DOHH2 (cell line): ENCODE results near the gene SELPLG.

Experiments used
- H3F3A ChIP-seq: fragments of 200-600 bp; sonication (generic), shearing (Covaris generic); 2 replicates; pipeline ENCODE4 v1.6.0; 2016; ENCODE audit warnings: antibody characterized with exemption, mild to moderate bottlenecking; ENCODE audit not compliant: control insufficient read depth, insufficient read depth
- H3K27ac ChIP-seq: fragments of 200-600 bp; sonication (generic); 2 replicates; pipeline ENCODE4 v1.5.1; 2014; ENCODE audit warnings: low read depth, mild to moderate bottlenecking, low read length, moderate library complexity
- H3K27me3 ChIP-seq: fragments of 200-600 bp; sonication (generic); 2 replicates; pipeline ENCODE4 v1.6.1; 2014; ENCODE audit warnings: mild to moderate bottlenecking, low read length, mixed read lengths; ENCODE audit not compliant: control insufficient read depth
- H3K36me3 ChIP-seq: fragments of 200-600 bp; sonication (generic); 2 replicates; pipeline ENCODE4 v1.6.1; 2014; ENCODE audit warnings: mild to moderate bottlenecking, low read length, moderate library complexity, mixed read lengths; ENCODE audit not compliant: control insufficient read depth
- H3K4me1 ChIP-seq: fragments of 200-600 bp; sonication (generic); 2 replicates; pipeline ENCODE4 v1.6.1; 2014; ENCODE audit warnings: mild to moderate bottlenecking, low read length, mixed read lengths; ENCODE audit not compliant: control insufficient read depth
- H3K4me2 ChIP-seq: fragments of 200-600 bp; sonication (generic); 2 replicates; pipeline ENCODE4 v1.6.0; 2014; ENCODE audit warnings: mild to moderate bottlenecking, low read length, moderate library complexity
- H3K4me3 ChIP-seq: fragments of 200-600 bp; sonication (generic); 2 replicates; pipeline ENCODE4 v1.5.1; 2014; ENCODE audit warnings: mild to moderate bottlenecking, low read length, mixed read lengths
- H3K79me2 ChIP-seq: fragments of 200-600 bp; sonication (generic); 2 replicates; pipeline ENCODE4 v1.6.1; 2014; ENCODE audit warnings: mild to moderate bottlenecking, low read length, mixed read lengths; ENCODE audit not compliant: control insufficient read depth
- H3K9me2 ChIP-seq: fragments of 200-600 bp; sonication (generic); replicated peaks from 2 replicates; pipeline ENCODE4 v1.6.1; 2014; ENCODE audit warnings: mild to moderate bottlenecking, low read length, mixed read lengths; ENCODE audit not compliant: control insufficient read depth
- H3K9me3 ChIP-seq: fragments of 200-600 bp; sonication (generic); 2 replicates; pipeline ENCODE4 v1.6.1; 2014; ENCODE audit warnings: antibody characterized with exemption, low read length, mixed read lengths; ENCODE audit not compliant: control insufficient read depth, insufficient read depth
- H4K20me1 ChIP-seq: fragments of 200-600 bp; sonication (generic); 2 replicates; pipeline ENCODE4 v1.6.0; 2014; ENCODE audit warnings: low read depth, mild to moderate bottlenecking, antibody characterized with exemption, low read length, moderate library complexity; ENCODE audit not compliant: control insufficient read depth, insufficient read depth
- EZH2phosphoT487 ChIP-seq: fragments of 200-600 bp; sonication (generic); IDR thresholded peaks from 2 replicates; pipeline ENCODE4 v1.6.1; 2017; ENCODE audit warnings: borderline replicate concordance, mild to moderate bottlenecking, antibody characterized with exemption, low read length, moderate library complexity, mixed read lengths
- TF ChIP-seq, protein P1 (sequence below): fragments of 200-600 bp; sonication (generic); IDR thresholded peaks from one replicate; pipeline ENCODE4 v1.5.1; 2014; ENCODE audit warnings: antibody characterized with exemption, mild to moderate bottlenecking, low read depth, low read length; ENCODE audit not compliant: poor library complexity, severe bottlenecking

SELPLG gene

GRCh38 chr12:108622921-108623514 is 10.7 kb downstream of the SELPLG start:
- H3K9me2 ChIP-seq, result no peaks in the 10 kb centered on the region
- no peaks in the 10 kb centered on the region for H4K20me1 ChIP-seq
- no peaks in the 10 kb centered on the region for H3F3A ChIP-seq
- H3K27ac ChIP-seq, result no peak overlapping the region
- H3K27me3 ChIP-seq, result peaks cover 4% of the 10 kb centered on the region
- no peak overlapping the region for H3K4me2 ChIP-seq
- TF ChIP-seq, protein P1, sequence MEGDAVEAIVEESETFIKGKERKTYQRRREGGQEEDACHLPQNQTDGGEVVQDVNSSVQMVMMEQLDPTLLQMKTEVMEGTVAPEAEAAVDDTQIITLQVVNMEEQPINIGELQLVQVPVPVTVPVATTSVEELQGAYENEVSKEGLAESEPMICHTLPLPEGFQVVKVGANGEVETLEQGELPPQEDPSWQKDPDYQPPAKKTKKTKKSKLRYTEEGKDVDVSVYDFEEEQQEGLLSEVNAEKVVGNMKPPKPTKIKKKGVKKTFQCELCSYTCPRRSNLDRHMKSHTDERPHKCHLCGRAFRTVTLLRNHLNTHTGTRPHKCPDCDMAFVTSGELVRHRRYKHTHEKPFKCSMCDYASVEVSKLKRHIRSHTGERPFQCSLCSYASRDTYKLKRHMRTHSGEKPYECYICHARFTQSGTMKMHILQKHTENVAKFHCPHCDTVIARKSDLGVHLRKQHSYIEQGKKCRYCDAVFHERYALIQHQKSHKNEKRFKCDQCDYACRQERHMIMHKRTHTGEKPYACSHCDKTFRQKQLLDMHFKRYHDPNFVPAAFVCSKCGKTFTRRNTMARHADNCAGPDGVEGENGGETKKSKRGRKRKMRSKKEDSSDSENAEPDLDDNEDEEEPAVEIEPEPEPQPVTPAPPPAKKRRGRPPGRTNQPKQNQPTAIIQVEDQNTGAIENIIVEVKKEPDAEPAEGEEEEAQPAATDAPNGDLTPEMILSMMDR, result no peak
- TF ChIP-seq EZH2phosphoT487, result no peak
- H3K4me3 ChIP-seq, result no peak overlapping the region
- no peaks in the 10 kb centered on the region for H3K36me3 ChIP-seq
- H3K79me2 ChIP-seq, result no peaks in the 10 kb centered on the region
- no peaks in the 10 kb centered on the region for H3K9me3 ChIP-seq
- peaks cover 14% of the 10 kb centered on the region for H3K4me1 ChIP-seq

DNA sequence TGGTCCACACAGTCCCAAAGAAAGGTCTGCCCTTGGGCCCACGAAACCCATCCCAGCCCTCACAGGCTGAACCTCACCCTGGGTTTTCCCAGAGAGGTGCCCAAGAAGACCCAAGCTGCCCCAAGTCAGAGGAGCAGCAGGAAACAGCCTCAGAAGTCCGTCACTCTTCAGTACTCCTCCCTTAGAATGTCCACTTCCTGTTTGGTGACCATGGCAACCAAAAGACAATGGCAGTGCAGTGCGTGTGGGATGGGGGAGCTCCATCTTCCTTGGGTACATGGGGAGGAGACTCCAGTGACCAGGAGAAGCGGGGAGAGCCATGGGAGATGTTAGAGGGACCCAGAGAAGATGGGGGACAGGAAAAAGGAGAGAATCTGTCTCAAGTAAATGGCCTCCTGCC is 11.3 kb downstream of the SELPLG start:
- no peaks in the 10 kb centered on the region for H3F3A ChIP-seq
- no peaks in the 10 kb centered on the region for H4K20me1 ChIP-seq
- H3K9me3 ChIP-seq, result no peaks in the 10 kb centered on the region
- peaks cover 18% of the 10 kb centered on the region for H3K4me1 ChIP-seq
- no peaks in the 10 kb centered on the region for H3K79me2 ChIP-seq
- no peaks in the 10 kb centered on the region for H3K9me2 ChIP-seq
- no peaks in the 10 kb centered on the region for H3K36me3 ChIP-seq
- TF ChIP-seq EZH2phosphoT487, result no peak
- TF ChIP-seq, protein P1, result no peak
- peaks cover 4% of the 10 kb centered on the region for H3K27me3 ChIP-seq
- H3K27ac ChIP-seq, result no peak overlapping the region
- no peak overlapping the region for H3K4me3 ChIP-seq
- H3K4me2 ChIP-seq, result no peak overlapping the region

GRCh38 chr12:108621161-108621560 is 12.5 kb downstream of the SELPLG start:
- TF ChIP-seq EZH2phosphoT487, result no peak
- TF ChIP-seq, protein P1, result no peak
- Histone ChIP-seq H3K27ac (no peak overlapping the region), H3K4me1 (peaks cover 27% of the 10 kb centered on the region), H3F3A (no peaks in the 10 kb centered on the region), H3K36me3 (no peaks in the 10 kb centered on the region), H3K9me2 (no peaks in the 10 kb centered on the region), H3K9me3 (peaks cover 4% of the 10 kb centered on the region; the same call in 1 of the 2 replicates), H3K79me2 (no peaks in the 10 kb centered on the region), H3K4me2 (no peak overlapping the region), H4K20me1 (no peaks in the 10 kb centered on the region), H3K4me3 (no peak overlapping the region), H3K27me3 (peaks cover 4% of the 10 kb centered on the region)
